Epithelial cell of proximal tubule (primary cell): Measurements from ENCODE around the gene GLS. TPM values are rescaled to one million over a fixed set of nuclear protein-coding genes. Genes with fewer than 3 reads are reported as not detected.

Experiments used
- DNase-seq: peaks from one replicate; pipeline ENCODE4 v3.0.0-alpha.2; 2011; ENCODE audit warnings: low read depth
- H3K4me3 ChIP-seq: 2 replicates; pipeline ENCODE4 v1.5.1; 2011; ENCODE audit warnings: low read depth, mild to moderate bottlenecking, low read length
- total RNA-seq: library from RNA; depleted of rRNA; stranded (reverse); fragments of >200 nt; gene quantifications from 2 replicates; pipeline ENCODE4 v1.2.3, GENCODE V29; 2015
- TF ChIP-seq, protein P1 (sequence below): conservative IDR thresholded peaks from 2 replicates; pipeline ENCODE4 v1.5.1; 2012; ENCODE audit warnings: low read depth, mild to moderate bottlenecking, low read length

The GLS gene
- total RNA-seq, 1 donor from 2014 or later, result 246 TPM

DNA sequence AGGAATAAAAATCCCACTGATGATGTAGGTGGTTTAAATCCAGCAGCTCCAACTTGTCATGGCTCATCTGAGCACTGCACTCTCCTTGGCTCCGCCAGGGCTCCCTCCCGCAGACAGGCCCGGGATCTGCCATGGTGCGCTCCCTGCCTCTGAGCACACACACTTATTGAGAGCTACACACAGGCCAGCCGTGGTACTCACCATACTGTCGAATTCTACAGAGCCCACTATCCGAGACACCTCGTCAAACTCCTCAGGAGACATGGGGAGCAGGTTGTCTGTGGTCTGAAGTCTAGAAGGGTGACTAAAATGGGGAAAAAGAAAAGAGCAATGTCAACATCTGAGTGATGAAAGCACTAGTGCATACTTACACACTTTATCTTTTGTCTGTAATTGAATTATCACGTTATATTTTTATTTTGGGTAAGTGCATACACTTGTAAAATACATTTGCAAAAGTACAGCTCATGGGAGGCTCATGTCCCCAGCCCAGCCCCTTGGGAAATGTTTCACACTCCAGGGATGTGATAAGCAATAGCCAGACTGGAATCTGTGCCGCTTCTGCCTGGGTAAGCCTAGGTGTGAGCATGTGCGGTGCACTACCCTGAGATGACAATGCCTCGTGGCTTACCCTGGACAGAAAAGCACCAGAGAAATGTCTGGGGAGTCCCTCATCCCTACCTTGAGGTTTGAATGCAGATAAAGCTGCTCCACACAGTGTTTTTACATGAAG lies 94.2 kb downstream of the GLS start:
- no peak overlapping the region for H3K4me3 ChIP-seq
- TF ChIP-seq, protein P1, sequence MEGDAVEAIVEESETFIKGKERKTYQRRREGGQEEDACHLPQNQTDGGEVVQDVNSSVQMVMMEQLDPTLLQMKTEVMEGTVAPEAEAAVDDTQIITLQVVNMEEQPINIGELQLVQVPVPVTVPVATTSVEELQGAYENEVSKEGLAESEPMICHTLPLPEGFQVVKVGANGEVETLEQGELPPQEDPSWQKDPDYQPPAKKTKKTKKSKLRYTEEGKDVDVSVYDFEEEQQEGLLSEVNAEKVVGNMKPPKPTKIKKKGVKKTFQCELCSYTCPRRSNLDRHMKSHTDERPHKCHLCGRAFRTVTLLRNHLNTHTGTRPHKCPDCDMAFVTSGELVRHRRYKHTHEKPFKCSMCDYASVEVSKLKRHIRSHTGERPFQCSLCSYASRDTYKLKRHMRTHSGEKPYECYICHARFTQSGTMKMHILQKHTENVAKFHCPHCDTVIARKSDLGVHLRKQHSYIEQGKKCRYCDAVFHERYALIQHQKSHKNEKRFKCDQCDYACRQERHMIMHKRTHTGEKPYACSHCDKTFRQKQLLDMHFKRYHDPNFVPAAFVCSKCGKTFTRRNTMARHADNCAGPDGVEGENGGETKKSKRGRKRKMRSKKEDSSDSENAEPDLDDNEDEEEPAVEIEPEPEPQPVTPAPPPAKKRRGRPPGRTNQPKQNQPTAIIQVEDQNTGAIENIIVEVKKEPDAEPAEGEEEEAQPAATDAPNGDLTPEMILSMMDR, result no peak

DNA sequence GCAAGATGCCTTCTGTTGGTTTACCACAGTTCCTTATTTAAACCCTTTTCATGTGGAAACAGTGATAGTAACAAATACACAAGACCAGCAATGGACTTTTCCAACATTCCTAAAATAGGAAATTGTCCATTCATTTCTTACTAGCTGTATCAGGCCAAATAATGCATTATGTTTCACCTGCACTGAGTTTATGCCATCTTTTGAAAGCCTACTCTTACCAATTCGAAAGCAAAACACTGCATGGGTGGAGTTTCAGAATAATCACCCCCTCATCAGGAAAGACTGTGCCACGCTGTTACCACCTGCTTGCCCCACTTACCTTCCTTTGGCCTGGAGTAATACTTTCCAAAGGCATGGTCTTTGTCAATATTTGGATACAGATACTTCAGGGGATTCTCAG lies 95.9 kb downstream of the GLS start:
- no peak for DNase-seq
- no peak overlapping the region for H3K4me3 ChIP-seq
- TF ChIP-seq, protein P1, result no peak

More for the DNA sequence above, 94.2 kb downstream of the GLS start:
- no peak for DNase-seq

DNA sequence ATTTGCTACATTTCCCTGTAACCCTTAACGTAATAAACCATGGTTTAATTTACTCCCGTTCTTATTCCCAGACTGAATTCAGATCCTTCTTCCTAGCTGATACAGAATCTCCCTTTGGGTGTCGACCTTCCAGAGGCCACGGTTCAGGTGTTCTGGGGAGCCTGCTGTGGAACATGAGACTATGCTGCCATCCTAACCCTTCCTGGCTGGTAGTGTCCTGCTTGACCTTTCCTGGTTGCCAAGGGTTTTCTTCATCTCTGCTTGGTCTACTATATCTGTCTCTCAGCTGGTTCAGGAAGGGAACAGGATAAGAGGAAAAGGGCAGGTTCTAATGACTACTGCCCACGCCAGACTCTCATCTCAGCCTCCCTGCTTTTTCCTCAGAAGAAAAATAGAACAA lies 96.9 kb downstream of the GLS start:
- no peak overlapping the region for H3K4me3 ChIP-seq
- TF ChIP-seq, protein P1, result no peak
- no peak for DNase-seq

GRCh38 chr2:190978389-190979053 lies 97.9 kb downstream of the GLS start:
- no peak for DNase-seq
- TF ChIP-seq, protein P1, result no peak
- no peak overlapping the region for H3K4me3 ChIP-seq

- TF ChIP-seq, protein P1, result no peak
- no peak overlapping the region for H3K4me3 ChIP-seq
- no peak for DNase-seq
These were observed 99.4 kb downstream of the GLS start for GRCh38 chr2:190979906-190980629.

DNA sequence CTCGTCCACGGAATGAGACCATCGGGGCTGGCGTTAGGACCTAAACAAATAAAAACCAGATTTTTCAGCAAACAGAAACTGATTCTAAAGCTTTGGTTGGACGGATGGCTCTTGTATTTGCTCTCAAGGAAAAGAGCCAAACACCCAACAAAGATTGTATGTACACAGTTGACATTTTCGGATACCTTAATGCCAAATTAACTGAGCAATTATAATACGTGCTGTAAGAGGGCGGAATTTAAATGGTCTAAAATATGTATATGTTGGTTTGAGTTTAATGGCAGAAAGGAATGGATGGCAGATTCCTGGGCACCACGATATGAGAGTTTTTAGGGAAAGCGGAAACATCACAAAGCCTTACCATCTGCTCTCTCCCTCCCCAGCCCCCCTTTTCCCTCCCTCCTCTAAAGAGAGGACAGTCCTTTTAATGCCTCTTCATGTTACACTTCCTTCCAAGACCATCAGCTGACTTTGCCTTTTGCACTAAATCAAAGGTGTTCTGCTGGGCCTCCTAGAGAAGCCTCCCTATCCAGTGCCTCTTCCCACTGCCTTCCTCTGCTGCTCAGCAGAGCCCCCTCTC lies 100.1 kb downstream of the GLS start:
- TF ChIP-seq, protein P1, result no peak
- no peak for DNase-seq
- H3K4me3 ChIP-seq, result no peak overlapping the region
